A549 (cell line): Measurements from ENCODE around the gene NFILZ.

Source experiments
- CHD2 ChIP-seq: fragments of 150-350 bp; IDR thresholded peaks from 2 replicates; pipeline ENCODE4 v1.6.1; 2014; ENCODE audit warnings: low read length; ENCODE audit not compliant: partially characterized antibody
- CTCF ChIP-seq: fragments of >200 bp; sonication (Bioruptor Twin); formaldehyde crosslinking; IDR thresholded peaks from 3 replicates; pipeline ENCODE4 v1.5.1; 2016
- EHMT2 ChIP-seq: fragments of 200-600 bp; sonication (generic); IDR thresholded peaks from 2 replicates; pipeline ENCODE4 v1.6.1; 2016; ENCODE audit warnings: antibody characterized with exemption, low read depth, mild to moderate bottlenecking, moderate library complexity
- ELK1 ChIP-seq: fragments of 150-350 bp; IDR thresholded peaks from 2 replicates; pipeline ENCODE4 v1.6.1; 2014; ENCODE audit warnings: low read depth, mild to moderate bottlenecking, low read length
- FOSL2 ChIP-seq, 2 experiments: fragments of 450-650 bp in 1 of 2; fragments of >200 bp in 1 of 2; sonication (Bioruptor Twin) in 1 of 2; formaldehyde crosslinking; IDR thresholded peaks; 2 replicates each; pipeline versions ENCODE4 v1.5.0 to v1.6.1; 2016 to 2020; ENCODE audit warnings: mild to moderate bottlenecking in 1 of 2, moderate library complexity in 1 of 2
- HOXA7 ChIP-seq: fragments of 250-450 bp; sonication (Bioruptor Pico); IDR thresholded peaks from 2 replicates; pipeline ENCODE4 v1.5.0; 2020; ENCODE audit warnings: mild to moderate bottlenecking, moderate library complexity
- KDM1A ChIP-seq: fragments of 200-600 bp; sonication (generic); IDR thresholded peaks from 2 replicates; pipeline ENCODE4 v1.6.1; 2016; ENCODE audit warnings: low read depth, mild to moderate bottlenecking
- RCOR1 ChIP-seq: fragments of 150-350 bp; IDR thresholded peaks from 2 replicates; pipeline ENCODE4 v1.6.1; 2014; ENCODE audit warnings: antibody characterized with exemption, low read length, low read depth

- TF ChIP-seq CTCF (no peak), FOSL2 (IDR thresholded peaks at IDR 0.05) (no peak), FOSL2 (CRISPR knock-in tag; IDR thresholded peaks at IDR 0.05) (no peak), RCOR1 (no peak), ELK1 (no peak), CHD2 (no peak), EHMT2 (no peak), HOXA7 (CRISPR knock-in tag) (no peak), KDM1A (peak; percentile 68; the same call in 1 of the 2 replicates)
Observed at GRCh38 chr19:8600064-8600463, 30.4 kb upstream of the NFILZ start.
